IMR-90 (cell line): ENCODE data around the gene MRPL12.

Source experiments
- CTCF ChIP-seq: conservative IDR thresholded peaks from 2 replicates; pipeline ENCODE4 v1.5.1; 2012; ENCODE audit warnings: mild to moderate bottlenecking, low read depth, low read length, improper control_type of control experiment
- NFE2L2 ChIP-seq: fragments of 150-350 bp; IDR thresholded peaks from 2 replicates; pipeline ENCODE4 v1.6.1; 2016; ENCODE audit warnings: low read depth, mild to moderate bottlenecking, low read length
- POLR2A ChIP-seq: IDR thresholded peaks from 2 replicates; pipeline ENCODE4 v1.6.1; 2012; ENCODE audit warnings: mild to moderate bottlenecking, low read depth, low read length
- TF ChIP-seq, protein P1 (sequence below): fragments of 150-350 bp; IDR thresholded peaks from 2 replicates; pipeline ENCODE4 v1.6.1; 2017; ENCODE audit warnings: mild to moderate bottlenecking, antibody characterized with exemption, low read length, low read depth

DNA sequence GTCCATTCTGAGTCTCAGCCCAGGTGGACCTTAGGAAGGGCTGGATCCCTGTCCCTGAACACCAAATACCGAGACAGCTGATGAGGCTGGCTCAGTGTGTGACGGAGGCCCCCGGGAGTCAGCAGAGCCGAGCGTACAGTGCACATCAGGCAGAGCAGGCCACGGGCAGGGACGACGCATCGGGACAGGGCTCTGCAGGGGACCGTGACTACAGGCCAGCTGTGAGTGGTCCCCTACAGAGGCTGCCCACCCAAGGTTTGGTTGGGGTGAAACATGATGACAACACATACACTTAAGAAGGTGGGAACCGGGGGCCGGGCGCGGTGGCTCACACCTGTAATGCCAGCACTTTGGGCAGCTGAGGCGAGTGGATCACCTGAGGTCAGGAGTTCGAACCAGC, 30.2 kb upstream of the MRPL12 start:
- TF ChIP-seq CTCF: no peak
- TF ChIP-seq, protein P1, sequence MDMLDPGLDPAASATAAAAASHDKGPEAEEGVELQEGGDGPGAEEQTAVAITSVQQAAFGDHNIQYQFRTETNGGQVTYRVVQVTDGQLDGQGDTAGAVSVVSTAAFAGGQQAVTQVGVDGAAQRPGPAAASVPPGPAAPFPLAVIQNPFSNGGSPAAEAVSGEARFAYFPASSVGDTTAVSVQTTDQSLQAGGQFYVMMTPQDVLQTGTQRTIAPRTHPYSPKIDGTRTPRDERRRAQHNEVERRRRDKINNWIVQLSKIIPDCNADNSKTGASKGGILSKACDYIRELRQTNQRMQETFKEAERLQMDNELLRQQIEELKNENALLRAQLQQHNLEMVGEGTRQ: no peak
- TF ChIP-seq POLR2A: no peak
- no peak for TF ChIP-seq NFE2L2
